ENCODE data around the gene LAT.

LAT gene

DNA sequence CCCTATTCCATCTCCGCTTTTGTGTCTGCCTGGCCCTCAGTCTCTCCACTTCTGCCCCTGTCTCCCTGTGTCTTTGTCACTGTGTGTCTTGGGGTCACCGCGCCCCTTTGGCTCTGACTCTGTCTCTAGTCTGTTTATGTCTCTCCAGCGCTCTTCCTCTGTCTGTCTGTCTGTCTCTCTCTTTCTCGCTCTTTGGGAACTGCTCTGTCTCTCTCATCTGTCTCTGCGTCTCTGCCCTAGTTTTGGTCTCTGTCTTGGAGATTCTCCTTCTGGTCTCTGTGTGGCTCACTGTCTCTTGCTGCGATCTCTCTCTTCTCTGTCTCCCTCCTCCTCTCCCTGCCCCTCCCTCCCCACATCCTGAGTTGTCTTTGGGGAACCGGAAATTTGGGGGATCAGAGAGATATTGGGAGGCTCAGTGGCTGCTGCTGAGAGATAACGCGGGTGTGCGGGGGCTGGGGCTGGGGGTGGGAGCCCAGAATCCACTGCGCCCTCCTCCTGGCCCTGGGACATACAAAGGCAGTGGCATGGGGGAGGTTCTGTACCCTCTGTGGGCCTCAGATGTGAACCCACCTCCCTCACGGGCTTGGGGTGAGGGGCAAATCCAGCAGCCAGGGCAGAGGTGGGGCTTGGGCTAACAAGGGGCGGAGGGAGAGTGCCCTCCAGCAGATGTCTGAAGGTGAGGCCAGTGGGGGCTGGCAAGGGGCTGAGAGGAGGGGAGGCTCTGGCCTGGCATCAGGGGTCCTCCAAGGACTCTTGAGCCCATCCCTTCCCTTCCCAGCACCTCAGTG, 24.4 kb downstream of the LAT start:
- no peak for DNase-seq

DNA sequence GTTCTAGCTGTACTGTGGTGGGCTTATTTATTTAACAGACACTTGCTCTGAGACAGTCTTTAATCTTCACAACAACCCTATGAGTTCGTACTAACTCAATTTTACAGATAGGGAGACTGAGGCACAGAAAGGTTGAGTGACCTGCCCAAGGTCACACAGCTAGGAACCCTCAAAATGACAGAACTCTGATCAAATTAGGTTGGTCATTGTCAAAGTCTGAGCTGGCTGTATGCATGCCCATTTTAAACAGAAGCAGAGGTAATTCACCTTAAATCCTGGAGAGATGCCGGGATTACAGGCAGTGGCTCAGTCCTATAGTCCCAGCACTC, 24.9 kb downstream of the LAT start:
- DNase-seq, result no peak

DNA sequence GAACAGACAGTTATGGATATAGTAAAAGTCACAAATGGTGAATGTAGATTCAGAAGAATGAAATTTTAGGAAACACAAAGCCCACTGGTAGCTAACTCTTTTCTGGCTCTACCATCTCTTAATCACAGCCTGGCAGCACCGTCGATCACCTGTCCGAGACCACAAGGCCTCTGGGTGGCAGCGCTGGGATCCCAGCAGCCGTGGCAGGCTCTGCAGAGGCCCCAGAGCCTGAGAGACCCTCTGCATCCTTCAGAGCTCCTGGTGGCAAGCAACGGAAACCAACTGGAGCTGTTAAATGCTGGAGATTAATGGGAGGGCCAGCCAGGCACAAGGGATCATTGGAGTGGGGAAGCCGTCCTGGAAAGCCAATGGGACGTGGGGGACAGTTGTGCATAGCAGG, 26.3 kb downstream of the LAT start:
- DNase-seq, result no peak

DNA sequence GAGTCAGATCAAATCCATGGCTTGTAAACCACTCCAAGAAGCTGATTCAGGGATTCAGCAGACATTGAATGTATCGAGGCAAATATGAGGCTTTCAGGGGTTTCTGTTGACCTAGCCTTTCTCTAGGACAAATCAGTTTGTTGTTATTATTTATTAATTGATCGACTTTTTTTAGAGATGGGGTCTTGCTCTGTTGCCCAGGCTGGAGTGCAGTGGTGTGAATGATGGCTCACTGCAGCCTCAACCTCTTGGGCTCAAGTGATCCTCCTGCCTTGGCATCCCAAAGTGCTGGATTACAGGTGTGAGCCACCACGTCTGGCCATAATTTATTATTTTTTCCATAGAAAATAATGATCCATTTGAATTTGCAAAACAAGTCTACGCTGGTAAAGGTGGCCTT, 27.0 kb downstream of the LAT start:
- no peak for DNase-seq

DNA sequence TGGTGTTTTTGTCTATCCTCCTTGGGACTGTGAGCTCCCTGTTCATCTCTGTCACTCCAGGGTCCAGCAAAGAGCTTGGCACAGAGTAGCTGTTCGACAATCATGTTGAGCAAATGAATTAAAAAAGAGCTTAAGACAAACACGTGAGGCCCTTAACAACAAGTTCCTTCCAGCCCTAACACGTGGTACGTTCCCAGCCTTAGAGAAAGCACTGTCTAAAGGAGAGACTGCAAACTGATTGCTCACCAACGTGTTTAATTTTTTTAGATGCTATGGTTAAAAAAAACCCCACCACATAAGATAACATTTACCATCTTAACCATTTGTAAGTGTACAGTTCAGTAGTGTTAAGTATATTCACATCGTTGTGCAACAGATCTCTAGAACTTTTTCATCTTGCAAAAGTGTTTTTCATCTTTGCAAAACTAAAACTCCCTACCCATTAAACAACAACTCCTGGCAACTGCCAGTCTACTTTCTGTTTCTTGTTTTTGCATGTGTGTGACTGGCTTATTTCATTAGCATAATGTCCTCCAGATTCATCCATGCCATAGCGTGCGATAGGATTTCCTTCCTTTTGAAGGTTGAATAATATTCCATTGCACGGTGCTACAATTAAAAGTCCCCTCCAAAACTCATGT, 28.2 kb downstream of the LAT start:
- no peak for DNase-seq

DNA sequence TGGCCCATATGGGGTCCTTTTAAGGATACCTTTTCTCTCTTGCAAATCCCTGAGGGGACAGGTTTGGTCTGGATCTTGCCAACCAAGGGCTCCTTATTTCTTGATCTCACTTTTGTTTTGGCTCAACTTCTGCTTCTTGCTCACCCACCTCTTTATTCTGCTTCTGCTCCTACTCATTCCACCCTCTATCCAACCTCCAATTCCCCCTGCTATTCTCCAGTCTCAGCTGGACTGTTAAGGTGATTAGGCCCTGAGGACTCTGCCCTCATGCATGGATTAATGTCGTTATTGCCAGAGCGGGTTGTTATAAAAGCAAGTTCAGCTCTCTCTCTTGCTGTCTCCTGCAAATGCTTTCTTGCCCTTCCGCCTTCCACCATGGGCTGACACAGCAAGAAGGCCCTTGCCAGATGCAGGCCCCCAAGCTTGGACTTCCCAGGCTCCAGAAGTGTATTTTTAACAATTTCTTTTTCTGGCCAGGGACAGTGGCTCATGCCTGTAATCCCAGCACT, 29.8 kb downstream of the LAT start:
- DNase-seq, result no peak

DNA sequence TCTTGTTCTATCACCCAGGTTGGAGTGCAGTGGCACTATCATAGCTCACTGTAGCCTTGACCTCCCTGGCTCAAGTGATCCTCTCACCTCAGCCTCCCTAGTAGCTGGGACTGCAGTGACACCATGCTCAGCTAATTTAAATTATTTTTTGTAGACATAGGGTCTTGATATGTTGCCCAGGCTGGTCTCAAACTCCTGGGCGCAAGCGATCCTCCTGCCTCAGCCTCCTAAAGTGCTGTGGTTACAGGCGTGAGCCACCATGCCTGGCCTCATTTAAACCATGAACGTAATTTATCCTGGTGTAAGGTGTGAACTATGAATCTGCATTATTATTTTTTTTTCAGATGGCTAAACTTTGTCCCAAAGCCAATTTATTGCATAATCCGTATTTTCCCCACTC, 37.3 kb downstream of the LAT start:
- no peak for DNase-seq

DNA sequence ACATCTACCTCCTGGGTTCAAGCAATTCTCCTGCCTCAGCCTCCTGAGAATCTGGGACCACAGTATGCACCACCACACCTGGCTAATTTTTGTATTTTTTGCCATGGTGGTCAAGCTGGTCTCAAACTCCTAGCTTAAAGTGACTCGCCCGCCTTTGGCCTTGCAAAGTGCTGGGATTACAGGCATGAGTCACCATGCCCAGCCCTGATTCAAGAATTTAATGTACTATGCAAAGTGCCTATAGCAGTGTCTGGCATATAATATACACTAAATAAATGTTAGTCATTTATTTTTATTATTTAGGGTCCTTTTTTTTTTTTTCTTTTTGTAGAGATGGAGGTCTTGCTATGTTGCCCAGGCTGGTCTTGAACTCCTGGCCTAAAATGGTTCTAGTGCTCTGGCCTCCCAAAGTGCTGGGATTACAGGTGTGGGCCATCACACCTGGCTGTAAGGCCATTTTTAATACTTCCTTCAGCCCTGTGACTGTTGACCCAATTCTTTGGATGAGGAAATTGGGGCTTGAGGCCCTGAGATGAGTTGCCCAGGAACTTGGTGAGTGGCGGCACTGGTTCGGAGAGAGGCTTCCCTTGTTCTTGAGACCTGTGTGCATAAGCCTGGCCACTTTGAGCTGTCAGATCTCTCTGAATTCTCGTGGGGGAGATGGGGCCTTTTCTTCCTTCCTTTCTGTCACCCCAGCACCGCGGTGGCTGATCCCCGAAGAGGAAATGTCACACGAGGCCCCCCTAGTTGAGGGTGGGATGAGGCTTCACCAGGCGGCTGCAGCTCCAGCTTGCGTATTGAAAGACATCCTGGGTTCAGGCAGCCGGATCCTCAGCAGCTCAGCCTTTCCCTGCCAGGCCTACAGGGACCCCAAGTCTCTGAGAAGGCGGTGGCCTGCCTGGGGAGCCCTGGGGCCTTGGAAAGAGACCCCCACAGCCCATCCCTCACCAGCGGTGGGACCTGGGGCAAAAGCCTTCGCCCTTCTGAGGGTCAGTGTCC, 38.7 kb downstream of the LAT start:
- DNase-seq, result no peak

DNA sequence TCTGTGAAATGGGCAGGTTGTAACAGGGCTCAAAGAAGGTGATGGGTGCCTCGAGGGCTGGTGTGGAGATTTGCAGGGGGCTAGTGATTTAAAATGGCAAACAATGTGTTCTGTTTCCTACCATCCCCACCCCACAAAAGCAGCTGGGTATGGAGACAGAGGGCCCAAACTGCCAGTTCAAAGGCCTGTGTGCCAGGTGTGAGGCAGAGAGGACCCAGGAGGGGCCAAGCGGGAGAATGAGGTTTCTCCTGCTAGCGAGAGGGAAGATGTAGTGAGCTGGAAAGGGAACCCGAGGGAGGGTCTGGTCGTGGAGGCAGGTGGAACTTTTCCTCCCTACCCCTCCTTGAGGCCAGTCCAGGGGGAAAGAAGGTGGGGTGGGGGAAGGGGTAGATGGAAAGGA, 39.4 kb downstream of the LAT start:
- no peak for DNase-seq

DNA sequence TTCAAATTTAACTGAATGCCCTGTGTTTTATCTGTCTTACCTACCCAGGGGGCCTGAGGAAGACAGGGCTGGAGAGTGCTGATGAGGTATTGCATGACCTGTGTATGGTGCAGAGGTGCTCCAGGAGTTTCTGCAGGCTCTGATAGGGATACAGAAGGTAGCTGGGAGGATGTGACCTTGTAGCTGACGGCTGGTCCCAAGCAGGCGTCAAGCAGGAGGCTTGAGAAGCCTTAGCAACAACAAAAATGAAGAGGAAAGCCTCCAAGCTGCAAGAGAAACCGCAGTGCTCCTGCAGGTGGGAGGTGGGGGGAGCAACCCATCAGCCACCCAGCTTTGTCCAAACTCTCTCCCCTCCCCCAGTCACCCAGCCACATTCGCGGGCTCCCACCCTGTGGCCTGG, 40.4 kb downstream of the LAT start:
- no peak for DNase-seq

DNA sequence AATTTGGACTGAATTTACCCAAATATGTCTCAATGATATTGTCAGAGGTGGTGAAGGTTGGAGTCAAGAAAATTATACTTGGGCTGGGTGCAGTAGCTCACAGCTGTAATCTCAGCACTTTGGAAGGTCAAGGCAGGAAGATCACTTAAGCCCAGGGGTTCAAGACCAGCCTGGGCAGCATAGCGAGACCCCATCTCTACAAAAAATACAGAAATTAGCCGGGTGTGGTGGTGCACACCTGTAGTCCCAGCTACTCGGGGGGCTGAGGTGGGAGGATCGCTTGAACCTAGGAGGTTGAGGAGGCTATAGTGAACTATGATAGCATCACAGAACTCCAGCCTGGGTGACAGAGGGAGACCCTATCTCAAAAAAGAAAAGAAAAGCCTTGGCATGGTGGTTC, 40.9 kb downstream of the LAT start:
- DNase-seq, result no peak

DNA sequence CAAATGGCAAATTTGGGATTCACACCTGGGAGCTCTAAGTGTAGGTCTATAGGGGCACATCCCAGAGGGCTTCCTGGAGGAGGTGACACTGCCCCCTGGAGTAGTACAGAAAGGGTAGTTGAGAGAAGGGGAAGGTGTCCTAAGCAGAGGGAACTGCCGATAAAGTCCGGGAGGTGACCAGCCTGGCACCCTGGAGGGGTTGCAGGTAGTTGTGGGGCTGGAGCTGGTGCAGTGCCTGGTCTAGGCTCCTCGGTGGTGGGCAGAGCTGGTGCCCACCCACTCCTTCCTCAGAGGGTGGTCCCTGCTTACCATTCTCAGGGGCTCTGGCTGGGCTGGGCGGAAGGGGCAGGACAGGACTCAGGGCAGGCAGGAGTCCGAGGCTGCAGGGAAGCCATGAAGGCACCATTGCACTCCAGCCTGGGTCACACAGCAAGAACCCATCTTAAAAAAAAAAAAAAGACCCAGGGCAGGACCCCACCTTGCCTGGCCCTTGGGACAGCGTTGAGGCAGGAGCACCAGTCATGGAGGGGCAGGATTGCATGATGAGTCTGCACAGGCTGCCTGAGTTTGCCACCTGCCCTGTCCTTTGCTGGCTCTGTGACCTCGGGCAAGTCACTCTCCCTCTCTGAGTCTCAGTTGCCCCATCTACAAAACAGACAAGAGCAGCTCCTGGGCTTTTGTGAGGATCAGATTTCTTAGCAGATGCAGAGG, 43.8 kb downstream of the LAT start:
- no peak for DNase-seq

DNA sequence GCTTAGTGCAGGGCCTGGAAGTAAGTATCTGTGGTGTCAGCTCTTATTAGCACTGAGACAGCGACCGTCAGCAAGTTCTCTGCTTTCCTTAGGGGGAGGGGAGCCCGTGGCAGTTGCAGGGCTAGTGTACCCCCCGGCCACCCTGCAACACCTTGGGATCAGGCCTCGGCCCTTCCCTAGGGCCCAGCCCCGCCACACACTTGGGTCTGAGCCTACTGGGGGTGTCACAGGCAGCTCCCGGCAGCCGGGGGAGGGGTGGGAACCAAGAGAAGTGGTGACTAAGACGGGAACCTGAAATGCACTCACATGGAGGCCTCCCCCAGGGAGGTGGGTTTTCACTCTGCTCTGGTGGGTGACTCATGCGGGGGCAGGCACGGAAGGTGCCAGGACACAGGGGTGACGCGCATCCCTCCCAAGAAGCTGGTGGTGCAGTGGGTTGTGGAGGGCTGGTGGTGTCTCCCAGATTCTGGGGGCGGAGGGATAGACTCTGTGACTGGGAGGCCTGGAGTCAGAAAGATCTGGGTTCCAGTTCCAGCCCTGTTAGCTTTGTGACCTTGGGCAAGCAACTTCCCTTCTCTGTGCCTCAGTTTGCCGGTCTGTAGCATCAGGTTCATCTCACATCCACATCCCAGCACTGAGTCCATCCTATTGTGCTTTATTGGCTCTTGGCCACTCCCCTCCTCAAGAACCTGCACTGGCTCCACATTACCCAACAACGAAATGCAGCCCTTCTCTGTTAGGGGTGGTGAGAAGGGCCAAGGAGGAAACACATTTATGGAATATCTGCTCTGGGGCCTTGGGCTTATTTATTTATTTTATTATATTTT, 44.5 kb downstream of the LAT start:
- DNase-seq, result no peak

DNA sequence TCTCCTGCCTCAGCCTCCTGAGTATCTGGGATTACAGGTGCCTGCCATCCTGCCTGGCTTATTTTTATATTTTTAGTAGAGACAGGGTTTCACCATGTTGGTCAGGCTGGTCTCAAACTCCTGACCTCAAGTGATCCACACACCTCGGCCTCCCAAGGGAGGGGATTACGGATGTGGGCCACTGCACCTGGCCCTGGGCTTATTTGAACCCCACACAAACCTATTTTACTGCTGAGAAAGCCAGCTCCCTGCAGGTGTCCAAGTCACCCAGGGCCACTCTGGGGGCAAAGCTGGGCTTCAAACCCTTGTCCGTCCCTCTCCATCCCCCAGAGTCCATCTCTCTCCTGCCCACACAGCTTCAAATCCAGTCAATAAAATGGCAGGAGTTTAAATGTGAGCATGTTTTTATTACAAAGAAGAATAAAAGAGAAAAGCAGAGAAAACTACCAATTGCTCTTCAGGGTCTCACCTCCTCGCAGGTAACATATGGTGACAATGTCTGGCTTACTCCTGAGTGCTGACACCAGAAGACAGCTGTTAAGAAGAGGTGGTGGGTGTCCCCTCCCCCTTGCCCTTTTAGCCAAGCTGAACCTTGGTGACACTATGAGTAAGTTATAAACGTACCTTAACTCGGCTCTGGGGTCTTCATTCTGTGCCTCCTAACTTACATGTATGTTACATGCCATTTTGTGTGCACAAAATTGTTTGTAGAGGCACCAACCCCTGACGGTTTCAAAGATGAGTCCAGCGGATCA, 45.4 kb downstream of the LAT start:
- DNase-seq, result no peak

All from NCI-H1105 treated with DMSO at 0.1 percent for 48 hours (cell line).